Liver (tissue), 9 donors: ENCODE results near the gene ATAD1. TPM values are rescaled to one million over a fixed set of nuclear protein-coding genes. Genes with fewer than 3 reads are reported as not detected.
"Not testable (repeated sequence)": the region's sequence is repeated elsewhere in the genome, so short reads cannot be mapped to it uniquely, and the experiment has no call there.

Source experiments
- DNase-seq: peaks from one replicate; pipeline ENCODE4 v3.0.0-alpha.2; 2017; ENCODE audit warnings: low spot score
- H3K27ac ChIP-seq, 2 donors: one replicate each; pipeline ENCODE4 v1.7.0; 2013; ENCODE audit warnings: inconsistent platforms in 2 of 2, low read length in 2 of 2, control low read depth in 1 of 2, low read depth in 1 of 2, mild to moderate bottlenecking in 1 of 2
- H3K27me3 ChIP-seq, 4 donors: one replicate each; pipeline versions ENCODE4 v1.6.1 to v1.7.0; 2013; ENCODE audit warnings: low read length in 3 of 4, inconsistent platforms in 1 of 4, mild to moderate bottlenecking in 1 of 4, moderate library complexity in 1 of 4; ENCODE audit not compliant: control insufficient read depth in 4 of 4, insufficient read depth in 4 of 4
- H3K36me3 ChIP-seq, 4 donors: one replicate each; pipeline versions ENCODE4 v1.6.1 to v1.7.0; 2013; ENCODE audit warnings: low read length in 3 of 4, mild to moderate bottlenecking in 3 of 4, low read depth in 1 of 4, moderate library complexity in 1 of 4; ENCODE audit not compliant: control insufficient read depth in 4 of 4, insufficient read depth in 3 of 4
- H3K4me1 ChIP-seq, 4 donors: one replicate each; pipeline versions ENCODE4 v1.6.1 to v1.7.0; 2013; ENCODE audit warnings: low read length in 3 of 4, mild to moderate bottlenecking in 3 of 4, moderate library complexity in 1 of 4; ENCODE audit not compliant: control insufficient read depth in 4 of 4, insufficient read depth in 4 of 4
- H3K4me3 ChIP-seq, 3 donors: one replicate each; pipeline versions ENCODE4 v1.6.1 to v1.7.0; 2013; ENCODE audit warnings: low read length in 3 of 3, control low read depth in 1 of 3, low read depth in 1 of 3, mild to moderate bottlenecking in 1 of 3
- H3K9ac ChIP-seq, 2 donors: one replicate each; pipeline ENCODE4 v1.7.0; 2013; ENCODE audit warnings: low read length in 2 of 2, mild to moderate bottlenecking in 2 of 2, moderate library complexity in 2 of 2, control low read depth in 1 of 2, low read depth in 1 of 2
- H3K9me3 ChIP-seq, 4 donors: one replicate each; pipeline versions ENCODE4 v1.6.1 to v1.7.0; 2013; ENCODE audit warnings: low read length in 3 of 4; ENCODE audit not compliant: control insufficient read depth in 4 of 4
- CTCF ChIP-seq: fragments of 150-350 bp; IDR thresholded peaks from 2 replicates; pipeline ENCODE4 v1.5.1; 2017; ENCODE audit warnings: improper control_type of control experiment, low read depth, low read length; ENCODE audit not compliant: missing input control
- EGR1 ChIP-seq, 2 donors: IDR thresholded peaks; 2 replicates each; pipeline ENCODE4 v1.6.1; 2016 to 2018; ENCODE audit warnings: antibody characterized with exemption in 2 of 2, low read depth in 2 of 2
- FOXA1 ChIP-seq: IDR thresholded peaks from 2 replicates; pipeline ENCODE4 v1.6.1; 2016; ENCODE audit warnings: antibody characterized with exemption
- FOXA2 ChIP-seq: IDR thresholded peaks from 2 replicates; pipeline ENCODE4 v1.6.1; 2016; ENCODE audit warnings: antibody characterized with exemption
- GABPA ChIP-seq, 2 donors: IDR thresholded peaks in 1 of 2; conservative IDR thresholded peaks in 1 of 2; 2 replicates each; pipeline ENCODE4 v1.6.1; 2016; ENCODE audit warnings: antibody characterized with exemption in 2 of 2, mild to moderate bottlenecking in 1 of 2, moderate library complexity in 1 of 2
- HNF4A ChIP-seq, 2 donors: conservative IDR thresholded peaks; 2 replicates each; pipeline ENCODE4 v1.6.1; 2016; ENCODE audit warnings: antibody characterized with exemption in 2 of 2, mild to moderate bottlenecking in 2 of 2
- HNF4G ChIP-seq: IDR thresholded peaks from 2 replicates; pipeline ENCODE4 v1.6.1; 2016; ENCODE audit warnings: antibody characterized with exemption
- JUND ChIP-seq, 2 donors: IDR thresholded peaks; 2 replicates each; pipeline ENCODE4 v1.6.1; 2016; ENCODE audit warnings: antibody characterized with exemption in 2 of 2
- MAX ChIP-seq: IDR thresholded peaks from 2 replicates; pipeline ENCODE4 v1.6.1; 2016; ENCODE audit warnings: antibody characterized with exemption
- RAD21 ChIP-seq, 2 donors: IDR thresholded peaks; 2 replicates each; pipeline ENCODE4 v1.6.1; 2016; ENCODE audit warnings: antibody characterized with exemption in 2 of 2, mild to moderate bottlenecking in 2 of 2
- RXRA ChIP-seq, 2 donors: IDR thresholded peaks; 2 replicates each; pipeline ENCODE4 v1.6.1; 2017 to 2018; ENCODE audit warnings: antibody characterized with exemption in 2 of 2, mild to moderate bottlenecking in 1 of 2
- SP1 ChIP-seq: IDR thresholded peaks from 2 replicates; pipeline ENCODE4 v1.6.1; 2018; ENCODE audit warnings: antibody characterized with exemption, mild to moderate bottlenecking
- TAF1 ChIP-seq: conservative IDR thresholded peaks from 2 replicates; pipeline ENCODE4 v1.6.1; 2016; ENCODE audit warnings: antibody characterized with exemption, mild to moderate bottlenecking
- ZBTB33 ChIP-seq: IDR thresholded peaks from 2 replicates; pipeline ENCODE4 v1.6.1; 2016; ENCODE audit warnings: antibody characterized with exemption
- WGBS: extraction: QIAGEN DNeasy Blood & Tissue Kit; methylation state at CpG from one replicate; pipeline ENCODE4 v1.1.7; 2013; 5-methylcytosine and 5-hydroxymethylcytosine counted together
- polyA plus RNA-seq, 2 donors: library from polyadenylated mRNA; stranded (reverse) in 1 of 2; unstranded in 1 of 2; fragments of 200-250 nt in 1 of 2; fragments of >200 nt in 1 of 2; fragmentation: Nextera tagmentation in 1 of 2; extraction: Ambion mirVana in 1 of 2; gene quantifications; one replicate each; pipeline versions ENCODE4 v1.2.1 to v1.2.3, GENCODE V29; 2013 to 2015
- total RNA-seq, 2 donors: library from RNA; depleted of rRNA; stranded (reverse); fragments of >200 nt; gene quantifications; one replicate each; pipeline ENCODE4 v1.2.3, GENCODE V29; 2014
- donor health status: healthy.
- donor health status: healthy.
- donor health status: healthy.
- donor health status: healthy.
- donor health status: healthy.

Gene ATAD1
- total and polyA plus RNA-seq, 4 donors = 12.6 to 33.4 (median 13.1) TPM

- H3K9me3 ChIP-seq = no peaks in the 10 kb centered on the region
- H3K9ac ChIP-seq = no peak overlapping the region
- H3K4me3 ChIP-seq = no peak overlapping the region
- no peaks in the 10 kb centered on the region for H3K4me1 ChIP-seq
- H3K27ac ChIP-seq = no peak overlapping the region
- no peaks in the 10 kb centered on the region for H3K27me3 ChIP-seq
- H3K36me3 ChIP-seq = peaks cover 0 to 2% (median under 1%) of the 10 kb centered on the region in 4 donors
- TF ChIP-seq FOXA1 (no peak), JUND (IDR thresholded peaks at IDR 0.05) (no peak), EGR1 (IDR thresholded peaks at IDR 0.05; ENCODE audit: low read depth in 2 of 2) (no peak), HNF4G (no peak), CTCF (no peak), RAD21 (IDR thresholded peaks at IDR 0.05) (no peak), MAX (no peak), FOXA2 (no peak), SP1 (no peak), HNF4A (conservative IDR thresholded peaks at IDR 0.05) (no peak), GABPA (IDR thresholded peaks at IDR 0.05 in 1 of 2, conservative IDR thresholded peaks at IDR 0.05 in 1 of 2) (no peak), TAF1 (no peak)
- no peak for DNase-seq
These were observed 14.2 kb downstream of the ATAD1 start for GRCh38 chr10:87803831-87804230.

GRCh38 chr10:87803328-87803727 is 14.7 kb downstream of the ATAD1 start:
- Histone ChIP-seq H3K27me3 (no peaks in the 10 kb centered on the region), H3K27ac (no peak overlapping the region), H3K4me1 (no peaks in the 10 kb centered on the region), H3K36me3 (peaks cover 0 to 2% (median under 1%) of the 10 kb centered on the region in 4 donors), H3K9me3 (no peaks in the 10 kb centered on the region), H3K9ac (no peak overlapping the region), H3K4me3 (no peak overlapping the region)
- DNase-seq = no peak
- 98% methylated on average over 4 of the region's 4 CpGs for WGBS
- TF ChIP-seq RXRA (IDR thresholded peaks at IDR 0.05) (no peak), TAF1 (no peak), HNF4G (no peak), MAX (no peak), RAD21 (IDR thresholded peaks at IDR 0.05) (no peak), ZBTB33 (no peak), HNF4A (conservative IDR thresholded peaks at IDR 0.05) (no peak), SP1 (no peak)

- H3K27ac ChIP-seq, H3K9me3 ChIP-seq, H3K9ac ChIP-seq, H3K4me1 ChIP-seq, H3K27me3 ChIP-seq, H3K36me3 ChIP-seq, DNase-seq, H3K4me3 ChIP-seq: not testable (repeated sequence)
- WGBS = 98% methylated on average over 1 of the region's 1 CpG
These were observed 16.1 kb downstream of the ATAD1 start for GRCh38 chr10:87801813-87802435.
